ENCODE data around the gene RP2.

RP2 gene

GRCh38 chrX:46866726-46867125 lies 29.9 kb downstream of the RP2 start:
- Mint-ChIP-seq H3K9me3 (no peaks in the 10 kb centered on the region), H3K27ac (no peak overlapping the region), H3K27me3 (ENCODE audit: low read depth) (no peaks in the 10 kb centered on the region), H3K4me1 (ENCODE audit: low read depth) (no peaks in the 10 kb centered on the region), H3K36me3 (ENCODE audit: low read depth) (peaks cover 8% of the 10 kb centered on the region), H3K4me3 (no peak overlapping the region)

- Mint-ChIP-seq H3K9me3 (no peaks in the 10 kb centered on the region), H3K27me3 (ENCODE audit: low read depth) (no peaks in the 10 kb centered on the region), H3K4me1 (ENCODE audit: low read depth) (peaks cover 4% of the 10 kb centered on the region), H3K4me3 (no peak overlapping the region), H3K36me3 (ENCODE audit: low read depth) (peaks cover 7% of the 10 kb centered on the region), H3K27ac (no peak overlapping the region)
Measured at GRCh38 chrX:46873746-46874145, 36.9 kb downstream of the RP2 start.

GRCh38 chrX:46876901-46877300 lies 40.1 kb downstream of the RP2 start:
- no peaks in the 10 kb centered on the region for H3K9me3 Mint-ChIP-seq

GRCh38 chrX:46882266-46882665 lies 45.4 kb downstream of the RP2 start:
- peaks cover 6% of the 10 kb centered on the region for H3K36me3 Mint-ChIP-seq (ENCODE audit: low read depth)
- no peak overlapping the region for H3K27ac Mint-ChIP-seq
- H3K4me1 Mint-ChIP-seq (ENCODE audit: low read depth), result no peaks in the 10 kb centered on the region
- H3K27me3 Mint-ChIP-seq (ENCODE audit: low read depth), result no peaks in the 10 kb centered on the region
- no peaks in the 10 kb centered on the region for H3K9me3 Mint-ChIP-seq
- no peak overlapping the region for H3K4me3 Mint-ChIP-seq

More at GRCh38 chrX:46876901-46877300, 40.1 kb downstream of the RP2 start:
- H3K27ac Mint-ChIP-seq, result no peak overlapping the region
- H3K27me3 Mint-ChIP-seq (ENCODE audit: low read depth), result no peaks in the 10 kb centered on the region
- H3K4me3 Mint-ChIP-seq, result no peak overlapping the region
- H3K4me1 Mint-ChIP-seq (ENCODE audit: low read depth), result peaks cover 4% of the 10 kb centered on the region
- peaks cover 8% of the 10 kb centered on the region for H3K36me3 Mint-ChIP-seq (ENCODE audit: low read depth)

- no peaks in the 10 kb centered on the region for H3K27me3 Mint-ChIP-seq (ENCODE audit: low read depth)
- no peaks in the 10 kb centered on the region for H3K4me1 Mint-ChIP-seq (ENCODE audit: low read depth)
- no peak overlapping the region for H3K4me3 Mint-ChIP-seq
Measured at GRCh38 chrX:46884799-46885198, 48.0 kb downstream of the RP2 start.

GRCh38 chrX:46898207-46898606 lies 61.4 kb downstream of the RP2 start:
- H3K36me3 Mint-ChIP-seq (ENCODE audit: low read depth), result no peaks in the 10 kb centered on the region
- peaks cover 4% of the 10 kb centered on the region for H3K27me3 Mint-ChIP-seq (ENCODE audit: low read depth)
- no peaks in the 10 kb centered on the region for H3K4me1 Mint-ChIP-seq (ENCODE audit: low read depth)
- H3K27ac Mint-ChIP-seq, result no peak overlapping the region
- no peak overlapping the region for H3K4me3 Mint-ChIP-seq
- no peaks in the 10 kb centered on the region for H3K9me3 Mint-ChIP-seq

More at GRCh38 chrX:46884799-46885198, 48.0 kb downstream of the RP2 start:
- peaks cover 1% of the 10 kb centered on the region for H3K36me3 Mint-ChIP-seq (ENCODE audit: low read depth)
- no peak overlapping the region for H3K27ac Mint-ChIP-seq
- H3K9me3 Mint-ChIP-seq, result no peaks in the 10 kb centered on the region

- Mint-ChIP-seq H3K36me3 (ENCODE audit: low read depth) (no peaks in the 10 kb centered on the region), H3K4me1 (ENCODE audit: low read depth) (no peaks in the 10 kb centered on the region), H3K4me3 (peak overlapping the region; percentile 38), H3K27me3 (ENCODE audit: low read depth) (peaks cover 22% of the 10 kb centered on the region), H3K9me3 (no peaks in the 10 kb centered on the region), H3K27ac (no peak overlapping the region)
Measured at GRCh38 chrX:46903458-46904242, 66.8 kb downstream of the RP2 start.

GRCh38 chrX:46904626-46905025 lies 67.8 kb downstream of the RP2 start:
- H3K4me3 Mint-ChIP-seq, result no peak overlapping the region

GRCh38 chrX:46910415-46910814 lies 73.6 kb downstream of the RP2 start:
- peaks cover 70% of the 10 kb centered on the region for H3K27me3 Mint-ChIP-seq (ENCODE audit: low read depth)
- no peaks in the 10 kb centered on the region for H3K36me3 Mint-ChIP-seq (ENCODE audit: low read depth)

More at GRCh38 chrX:46904626-46905025, 67.8 kb downstream of the RP2 start:
- Mint-ChIP-seq H3K4me1 (ENCODE audit: low read depth) (no peaks in the 10 kb centered on the region), H3K36me3 (ENCODE audit: low read depth) (no peaks in the 10 kb centered on the region), H3K27me3 (ENCODE audit: low read depth) (peaks cover 30% of the 10 kb centered on the region), H3K9me3 (no peaks in the 10 kb centered on the region), H3K27ac (no peak overlapping the region)

GRCh38 chrX:46912098-46912602 lies 75.3 kb downstream of the RP2 start, which contains the start of gene JADE3:
TSS of gene JADE3 (plus strand) at chrX:46912421. CDS start at chrX:46984895, 72,474 bp downstream.
- peaks cover 11% of the 10 kb centered on the region for H3K4me1 Mint-ChIP-seq (ENCODE audit: low read depth)
- no peaks in the 10 kb centered on the region for H3K9me3 Mint-ChIP-seq
- H3K27ac Mint-ChIP-seq, result no peak within 1 kb of the TSS
- H3K27me3 Mint-ChIP-seq (ENCODE audit: low read depth), result peaks cover 77% of the 10 kb centered on the region
- peak within 1 kb of the TSS; percentile 80 for H3K4me3 Mint-ChIP-seq
- no peaks in the 10 kb centered on the region for H3K36me3 Mint-ChIP-seq (ENCODE audit: low read depth)

More at GRCh38 chrX:46910415-46910814, 73.6 kb downstream of the RP2 start:
- peaks cover 11% of the 10 kb centered on the region for H3K4me1 Mint-ChIP-seq (ENCODE audit: low read depth)
- no peak overlapping the region for H3K27ac Mint-ChIP-seq
- no peak overlapping the region for H3K4me3 Mint-ChIP-seq
- no peaks in the 10 kb centered on the region for H3K9me3 Mint-ChIP-seq

GRCh38 chrX:46912603-46913491 lies 76.0 kb downstream of the RP2 start:
- Mint-ChIP-seq H3K27me3 (ENCODE audit: low read depth) (peaks cover 77% of the 10 kb centered on the region), H3K9me3 (no peaks in the 10 kb centered on the region), H3K4me1 (ENCODE audit: low read depth) (peaks cover 11% of the 10 kb centered on the region), H3K36me3 (ENCODE audit: low read depth) (no peaks in the 10 kb centered on the region), H3K4me3 (peak overlapping the region; percentile 80), H3K27ac (no peak overlapping the region)

- peaks cover 71% of the 10 kb centered on the region for H3K27me3 Mint-ChIP-seq (ENCODE audit: low read depth)
Measured at GRCh38 chrX:46913667-46914066, 76.8 kb downstream of the RP2 start.

GRCh38 chrX:46916273-46916672 lies 79.4 kb downstream of the RP2 start:
- H3K27ac Mint-ChIP-seq, result no peak overlapping the region
- H3K36me3 Mint-ChIP-seq (ENCODE audit: low read depth), result no peaks in the 10 kb centered on the region
- no peak overlapping the region for H3K4me3 Mint-ChIP-seq
- H3K9me3 Mint-ChIP-seq, result peaks cover 5% of the 10 kb centered on the region
- peaks cover 56% of the 10 kb centered on the region for H3K27me3 Mint-ChIP-seq (ENCODE audit: low read depth)
- H3K4me1 Mint-ChIP-seq (ENCODE audit: low read depth), result peaks cover 11% of the 10 kb centered on the region

More at GRCh38 chrX:46913667-46914066, 76.8 kb downstream of the RP2 start:
- Mint-ChIP-seq H3K9me3 (no peaks in the 10 kb centered on the region), H3K4me1 (ENCODE audit: low read depth) (peaks cover 11% of the 10 kb centered on the region), H3K36me3 (ENCODE audit: low read depth) (no peaks in the 10 kb centered on the region), H3K27ac (no peak overlapping the region), H3K4me3 (peak overlapping the region; percentile 80)

- Mint-ChIP-seq H3K9me3 (peaks cover 5% of the 10 kb centered on the region), H3K36me3 (ENCODE audit: low read depth) (no peaks in the 10 kb centered on the region), H3K4me3 (no peak overlapping the region), H3K27ac (no peak overlapping the region), H3K27me3 (ENCODE audit: low read depth) (peaks cover 58% of the 10 kb centered on the region), H3K4me1 (ENCODE audit: low read depth) (peaks cover 11% of the 10 kb centered on the region)
Measured at GRCh38 chrX:46917622-46918021, 80.8 kb downstream of the RP2 start.

All from T-helper 1 cell treated with Interleukin-12 subunit alpha and Interleukin-12 subunit beta and Interleukin-4 antibody, amounts not matched to agents 30 μg/mL and 1 μg/mL, for 36 hours (primary cell).